NCI-H1092 treated with DMSO at 0.1 percent for 48 hours (cell line): ENCODE results near the gene ELF3.
"Not testable (repeated sequence)": the region's sequence is repeated elsewhere in the genome, so short reads cannot be mapped to it uniquely, and the experiment has no call there.

Experiments
- DNase-seq: peaks from one replicate; lab custom pipeline; 2025; lab: John Stamatoyannopoulos, UW

ELF3 gene

DNA sequence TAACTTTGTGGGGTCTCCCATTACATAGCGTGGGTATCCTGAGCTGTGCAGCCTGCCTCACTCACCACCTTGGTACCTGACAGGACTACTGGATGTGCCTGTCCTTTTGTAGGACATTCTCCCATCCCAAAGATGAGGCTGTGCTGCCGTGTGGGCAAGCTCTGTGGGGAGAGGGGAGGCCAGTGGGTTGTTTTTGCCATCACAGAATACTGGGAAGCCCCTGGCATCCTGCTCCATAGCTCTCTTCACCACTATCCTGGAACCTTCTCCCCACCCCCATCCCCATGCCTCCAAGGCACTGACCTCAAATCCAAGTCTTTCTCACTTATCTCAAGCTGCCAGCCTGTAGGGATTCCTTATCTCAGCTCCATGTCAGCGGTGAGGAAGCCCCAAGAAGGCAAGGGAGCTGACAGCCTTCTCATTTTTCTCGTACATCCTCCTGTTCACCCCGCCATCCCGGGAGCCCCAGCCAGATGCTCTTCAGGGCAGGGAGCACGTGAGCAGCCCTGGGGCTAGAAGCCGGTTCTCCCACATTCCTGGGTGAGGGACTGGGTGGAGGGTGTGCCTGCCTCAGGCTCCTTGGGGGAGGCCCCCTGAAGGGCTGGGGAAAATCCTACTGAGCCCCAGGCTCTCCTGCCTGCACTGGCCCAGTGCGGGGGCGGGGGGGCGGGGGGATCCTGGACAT lies 2.4 kb upstream of the ELF3 start:
- no peak for DNase-seq

DNA sequence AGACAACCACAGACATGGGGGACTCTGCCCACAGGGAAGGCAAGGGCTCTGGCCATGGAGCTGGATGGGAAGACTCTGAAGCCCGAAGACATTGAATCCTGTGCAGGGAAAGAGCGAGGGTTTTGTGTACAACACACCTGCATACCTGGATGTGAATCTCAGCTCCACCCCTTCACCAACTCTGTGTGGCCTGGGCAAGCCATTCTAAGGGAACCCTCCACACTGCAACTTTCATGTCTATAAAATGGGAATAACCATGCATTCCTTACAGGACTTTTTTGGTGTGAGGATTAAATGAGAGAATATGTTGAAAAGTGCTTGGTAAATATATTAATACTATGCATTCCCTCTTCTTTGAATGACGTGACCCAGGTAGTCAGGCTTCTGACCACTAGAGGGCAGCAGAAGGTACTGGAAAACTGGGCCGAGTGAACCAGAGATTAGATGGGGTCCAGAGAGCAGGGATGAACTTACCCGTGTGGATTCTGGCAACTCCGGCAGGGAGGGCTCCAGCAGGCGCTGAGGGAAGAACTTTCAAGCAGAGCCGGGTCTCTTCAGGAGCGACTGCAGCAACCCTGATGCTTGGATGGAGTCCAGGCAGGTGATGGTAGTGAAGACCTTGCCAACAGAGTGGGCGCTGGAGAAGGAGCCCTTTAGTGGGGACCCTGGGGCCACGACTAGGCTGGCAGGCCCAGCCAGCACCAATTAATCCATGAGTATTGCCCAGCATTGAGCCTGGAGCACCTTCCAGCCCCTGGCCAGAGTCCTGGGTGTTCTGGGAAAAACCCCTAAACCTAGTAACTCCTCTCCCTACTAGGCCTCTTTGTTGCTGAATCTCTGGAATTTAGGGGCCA lies 834 bp upstream of the ELF3 start:
- DNase-seq, result peak; percentile 86

DNA sequence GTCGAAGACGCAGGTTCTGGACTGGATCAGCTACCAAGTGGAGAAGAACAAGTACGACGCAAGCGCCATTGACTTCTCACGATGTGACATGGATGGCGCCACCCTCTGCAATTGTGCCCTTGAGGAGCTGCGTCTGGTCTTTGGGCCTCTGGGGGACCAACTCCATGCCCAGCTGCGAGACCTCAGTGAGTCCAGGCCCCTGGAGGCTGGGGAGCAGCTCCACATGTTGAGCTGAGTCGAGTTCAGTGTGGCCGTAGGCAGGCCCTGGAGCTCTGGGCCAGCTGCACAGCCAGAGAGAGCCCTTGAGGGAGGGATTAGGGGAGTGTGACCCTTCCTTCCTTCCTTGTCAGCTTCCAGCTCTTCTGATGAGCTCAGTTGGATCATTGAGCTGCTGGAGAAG lies 1.6 kb downstream of the ELF3 start:
- DNase-seq, result no peak

DNA sequence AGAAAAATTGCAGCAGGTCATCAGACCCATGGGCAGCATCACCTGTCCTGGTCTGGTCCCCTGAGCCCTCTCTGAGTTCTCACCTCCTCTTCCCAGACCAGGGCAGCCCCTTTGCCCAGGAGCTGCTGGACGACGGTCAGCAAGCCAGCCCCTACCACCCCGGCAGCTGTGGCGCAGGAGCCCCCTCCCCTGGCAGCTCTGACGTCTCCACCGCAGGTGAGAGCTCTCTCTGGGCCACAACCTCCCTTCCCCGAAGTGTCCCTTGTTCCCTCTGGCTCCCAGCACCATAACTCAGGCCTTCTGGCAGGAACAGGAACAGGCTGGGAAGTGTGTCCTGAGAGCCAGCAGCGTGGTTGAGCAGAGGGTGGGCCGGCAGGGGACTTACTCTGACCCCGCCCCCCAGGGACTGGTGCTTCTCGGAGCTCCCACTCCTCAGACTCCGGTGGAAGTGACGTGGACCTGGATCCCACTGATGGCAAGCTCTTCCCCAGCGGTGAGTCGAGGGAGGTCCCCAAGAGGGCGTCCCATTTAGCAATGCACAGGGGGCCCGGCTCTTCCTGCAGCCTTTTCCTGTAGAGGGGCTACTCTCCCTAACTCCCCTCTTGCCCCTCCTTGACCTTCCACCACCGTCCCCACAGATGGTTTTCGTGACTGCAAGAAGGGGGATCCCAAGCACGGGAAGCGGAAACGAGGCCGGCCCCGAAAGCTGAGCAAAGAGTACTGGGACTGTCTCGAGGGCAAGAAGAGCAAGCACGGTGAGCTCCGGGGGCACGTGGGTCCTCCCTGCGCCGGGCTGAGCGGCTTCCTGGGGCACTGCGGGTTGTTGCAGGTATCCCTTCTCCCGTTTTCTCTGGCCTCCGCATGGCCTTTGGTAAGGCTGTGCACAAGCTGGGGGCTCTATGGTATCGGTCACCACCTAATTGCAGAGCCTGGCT lies 2.4 kb downstream of the ELF3 start:
- no peak for DNase-seq

DNA sequence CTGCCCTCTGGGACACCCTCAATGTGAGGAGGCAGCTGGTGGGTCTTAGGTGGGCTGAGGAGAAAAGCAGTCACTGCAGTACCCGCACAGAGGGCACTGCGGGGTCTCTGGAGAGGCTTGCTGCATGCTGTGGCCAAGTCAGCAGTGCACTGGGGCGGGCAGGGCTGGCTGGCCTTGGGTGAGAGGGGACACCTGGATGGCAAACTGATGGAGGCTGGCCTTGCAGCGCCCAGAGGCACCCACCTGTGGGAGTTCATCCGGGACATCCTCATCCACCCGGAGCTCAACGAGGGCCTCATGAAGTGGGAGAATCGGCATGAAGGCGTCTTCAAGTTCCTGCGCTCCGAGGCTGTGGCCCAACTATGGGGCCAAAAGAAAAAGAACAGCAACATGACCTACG lies 3.2 kb downstream of the ELF3 start:
- DNase-seq, result no peak

DNA sequence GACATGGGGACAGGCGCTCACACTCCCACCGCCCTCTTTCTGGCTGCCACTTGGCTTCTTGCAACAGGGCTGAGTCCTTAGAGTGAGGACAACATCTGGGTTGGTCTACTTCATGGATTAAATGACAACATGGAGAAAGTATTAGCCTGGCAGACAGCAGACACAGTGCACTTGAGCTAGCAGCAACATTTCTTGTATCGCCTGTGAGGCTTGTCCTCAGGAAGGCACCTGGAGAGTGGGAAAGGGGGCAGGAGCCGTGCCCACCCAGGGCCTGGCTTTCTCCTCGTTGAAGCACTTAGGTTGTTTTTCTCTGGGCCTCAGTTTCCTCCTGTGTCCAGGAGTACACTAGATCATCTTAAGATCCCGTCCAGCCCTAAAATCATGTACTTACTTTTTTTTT lies 3.7 kb downstream of the ELF3 start:
- no peak for DNase-seq

DNA sequence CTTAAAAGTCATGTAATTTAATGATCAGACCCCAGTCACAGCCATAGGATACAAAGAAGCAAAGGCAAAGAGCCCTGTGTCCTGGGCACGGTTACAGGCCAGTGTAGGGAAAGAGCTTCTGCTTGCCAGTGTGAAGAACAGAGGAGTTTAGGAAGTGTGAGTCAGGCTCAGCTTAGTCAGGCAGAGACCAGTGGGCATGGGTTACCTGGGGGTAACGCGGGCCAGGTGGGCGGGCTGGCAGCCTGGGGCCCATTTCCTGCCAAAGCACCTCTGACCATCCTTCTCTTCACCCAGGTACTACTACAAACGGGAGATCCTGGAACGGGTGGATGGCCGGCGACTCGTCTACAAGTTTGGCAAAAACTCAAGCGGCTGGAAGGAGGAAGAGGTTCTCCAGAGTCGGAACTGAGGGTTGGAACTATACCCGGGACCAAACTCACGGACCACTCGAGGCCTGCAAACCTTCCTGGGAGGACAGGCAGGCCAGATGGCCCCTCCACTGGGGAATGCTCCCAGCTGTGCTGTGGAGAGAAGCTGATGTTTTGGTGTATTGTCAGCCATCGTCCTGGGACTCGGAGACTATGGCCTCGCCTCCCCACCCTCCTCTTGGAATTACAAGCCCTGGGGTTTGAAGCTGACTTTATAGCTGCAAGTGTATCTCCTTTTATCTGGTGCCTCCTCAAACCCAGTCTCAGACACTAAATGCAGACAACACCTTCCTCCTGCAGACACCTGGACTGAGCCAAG lies 4.7 kb downstream of the ELF3 start:
- no peak for DNase-seq

DNA sequence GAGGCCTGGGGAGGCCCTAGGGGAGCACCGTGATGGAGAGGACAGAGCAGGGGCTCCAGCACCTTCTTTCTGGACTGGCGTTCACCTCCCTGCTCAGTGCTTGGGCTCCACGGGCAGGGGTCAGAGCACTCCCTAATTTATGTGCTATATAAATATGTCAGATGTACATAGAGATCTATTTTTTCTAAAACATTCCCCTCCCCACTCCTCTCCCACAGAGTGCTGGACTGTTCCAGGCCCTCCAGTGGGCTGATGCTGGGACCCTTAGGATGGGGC lies 5.2 kb downstream of the ELF3 start:
- DNase-seq, result no peak

DNA sequence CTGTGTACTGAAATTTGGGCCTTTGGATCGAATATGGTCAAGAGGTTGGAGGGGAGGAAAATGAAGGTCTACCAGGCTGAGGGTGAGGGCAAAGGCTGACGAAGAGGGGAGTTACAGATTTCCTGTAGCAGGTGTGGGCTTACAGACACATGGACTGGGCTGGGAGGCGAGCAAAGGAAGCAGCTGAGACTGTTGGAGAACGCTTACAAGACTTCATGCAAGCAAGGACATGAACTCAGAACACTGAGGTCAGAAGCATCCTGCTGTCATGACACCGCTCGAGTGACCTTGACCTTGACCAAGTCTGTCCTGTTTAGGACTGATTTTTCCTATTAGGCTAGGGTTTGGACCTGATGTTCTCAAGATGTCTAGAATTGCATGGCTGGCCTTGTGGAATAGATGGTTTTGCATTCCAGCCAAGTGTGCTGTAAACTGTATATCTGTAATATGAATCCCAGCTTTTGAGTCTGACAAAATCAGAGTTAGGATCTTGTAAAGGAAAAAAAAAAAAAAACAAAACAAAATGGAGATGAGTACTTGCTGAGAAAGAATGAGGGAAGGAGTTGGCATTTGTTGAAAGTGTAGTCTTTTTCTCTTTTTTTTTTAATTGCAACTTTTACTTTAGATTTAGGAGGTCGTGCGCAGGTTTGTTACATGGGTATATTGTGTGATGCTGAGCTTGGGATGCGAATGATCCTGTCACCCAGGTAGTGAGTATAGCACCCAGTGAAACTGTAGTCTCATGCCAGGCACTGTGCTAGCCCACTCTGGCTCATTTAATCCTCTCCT lies 5.8 kb downstream of the ELF3 start:
- no peak for DNase-seq

DNA sequence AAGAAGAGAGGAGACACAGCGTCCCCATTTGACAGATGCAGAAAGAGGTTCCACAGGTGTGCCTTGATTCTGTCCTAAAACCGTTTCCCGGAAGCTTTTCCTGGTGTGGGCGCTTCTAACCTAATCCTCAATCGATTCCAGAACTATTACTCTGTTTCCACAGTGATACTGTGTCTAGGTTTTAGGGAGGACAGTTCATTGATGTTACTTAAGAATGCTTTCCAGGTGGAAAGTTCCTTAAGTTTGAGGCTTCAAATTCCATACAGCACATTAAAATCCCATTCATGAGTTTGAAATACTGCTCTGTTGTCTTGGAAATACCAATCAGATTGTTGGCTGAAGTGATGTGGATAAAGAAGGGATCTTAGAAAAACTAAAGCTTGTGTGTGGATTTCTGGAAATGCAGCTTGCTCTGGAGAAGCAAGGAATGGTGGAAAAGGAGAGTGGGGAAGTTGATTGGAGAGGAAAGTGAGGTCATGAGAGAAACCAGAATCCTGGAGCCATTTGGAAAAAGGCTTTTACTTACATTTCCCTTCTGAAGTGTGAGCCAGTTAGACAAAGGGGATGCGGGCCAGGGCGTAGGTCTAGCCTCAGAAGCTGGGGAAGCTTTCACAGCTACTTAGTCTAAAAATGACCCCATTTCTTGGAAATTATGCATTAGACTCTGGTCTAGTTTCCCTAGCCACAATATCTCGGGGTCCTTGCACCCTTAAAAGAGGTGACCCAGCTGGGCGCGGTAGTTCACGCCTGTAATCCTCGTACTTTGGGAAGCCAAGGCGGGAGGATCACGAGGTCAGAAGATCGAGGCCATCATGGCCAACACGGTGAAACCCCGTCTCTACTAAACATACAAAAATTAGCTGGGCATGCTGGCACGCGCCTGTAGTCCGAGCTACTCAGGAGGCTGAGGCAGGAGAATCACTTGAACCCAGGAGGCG lies 6.7 kb downstream of the ELF3 start:
- DNase-seq, result no peak

DNA sequence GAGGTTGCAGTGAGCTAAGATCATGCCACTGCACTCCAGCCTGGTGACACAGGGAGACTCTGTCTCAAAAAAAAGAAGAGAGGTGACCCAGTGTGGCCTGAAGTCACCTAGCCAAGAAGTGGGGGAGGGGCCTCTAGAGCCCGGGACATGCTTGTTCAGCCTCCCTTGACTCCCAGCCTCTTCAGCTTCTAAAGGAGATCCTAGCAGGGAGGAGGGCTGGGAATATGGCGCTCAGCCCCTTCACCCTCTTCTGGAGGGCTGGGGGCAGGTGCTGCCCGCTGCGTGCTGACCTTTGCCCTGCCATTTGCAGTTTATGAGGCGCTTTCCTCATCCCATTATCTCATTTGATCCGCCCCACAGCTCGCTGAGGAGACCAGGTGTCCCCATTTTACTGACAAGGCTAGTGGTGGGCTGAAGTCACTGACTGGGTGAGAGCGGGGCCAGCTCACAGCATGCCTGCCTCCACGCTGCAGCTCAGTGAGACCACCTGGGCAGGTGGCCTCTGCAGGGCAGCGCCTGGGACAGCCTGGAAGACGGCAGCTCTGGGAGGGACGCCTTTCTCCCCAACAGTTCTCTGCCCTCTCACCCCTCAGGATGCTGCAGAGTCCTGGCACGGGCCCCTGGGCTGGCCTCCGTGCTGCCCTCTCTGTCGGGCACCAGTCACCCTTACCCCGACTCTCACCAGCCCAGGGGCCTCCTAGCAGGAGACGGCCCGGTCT lies 7.5 kb downstream of the ELF3 start:
- DNase-seq, result peak; percentile 47

DNA sequence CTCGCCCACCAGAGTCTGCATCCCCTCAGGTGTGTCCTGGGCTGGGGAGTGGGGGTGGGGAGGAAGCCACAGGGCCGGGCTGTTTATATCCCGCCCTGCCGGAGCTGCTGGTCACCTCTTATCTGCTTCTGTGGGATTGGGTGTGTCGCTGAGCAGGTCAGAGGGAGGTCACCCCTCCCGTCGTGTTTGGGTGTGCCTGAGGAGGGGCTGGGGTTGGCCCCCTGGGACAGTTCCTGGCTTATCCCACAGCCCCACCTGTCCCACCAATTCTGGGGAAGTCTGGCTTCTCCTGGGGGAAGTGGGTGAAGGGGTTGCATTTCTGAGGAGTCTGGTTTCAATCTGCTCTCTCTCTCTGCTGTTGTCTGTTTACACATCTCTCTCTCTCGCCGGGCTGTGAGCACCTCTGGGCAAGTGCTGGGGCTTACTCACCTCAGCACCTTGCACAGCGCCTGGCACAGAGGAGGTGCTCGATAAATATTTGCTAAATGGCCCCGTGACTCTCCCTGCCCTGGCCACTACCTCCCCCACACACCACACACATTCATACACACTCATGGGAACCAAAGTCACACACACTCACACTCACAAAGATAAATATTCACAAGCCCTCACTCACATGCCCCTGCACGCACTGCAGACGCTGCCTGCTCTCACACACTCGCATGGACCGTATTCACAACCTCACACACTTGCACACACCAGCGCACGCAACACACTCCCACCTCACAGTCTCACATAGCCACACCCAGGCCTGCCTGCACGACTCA lies 8.3 kb downstream of the ELF3 start:
- peak; percentile 78 for DNase-seq

DNA sequence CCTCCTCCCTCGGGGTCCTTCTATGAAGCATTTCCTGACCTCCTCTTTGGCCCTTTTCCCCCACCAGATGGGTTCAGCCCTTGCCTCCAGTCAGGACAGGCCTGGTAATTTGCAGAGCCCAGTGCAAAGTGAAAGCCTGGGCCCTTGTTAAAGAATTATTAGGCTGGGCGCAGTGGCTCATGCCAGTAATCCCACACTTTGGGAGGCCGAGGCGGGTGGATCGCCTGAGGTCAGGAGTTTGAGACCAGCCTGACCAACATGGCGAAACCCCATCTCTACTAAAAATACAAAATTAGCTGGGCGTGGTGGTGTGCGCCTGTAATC lies 8.8 kb downstream of the ELF3 start:
- not testable (repeated sequence) for DNase-seq

DNA sequence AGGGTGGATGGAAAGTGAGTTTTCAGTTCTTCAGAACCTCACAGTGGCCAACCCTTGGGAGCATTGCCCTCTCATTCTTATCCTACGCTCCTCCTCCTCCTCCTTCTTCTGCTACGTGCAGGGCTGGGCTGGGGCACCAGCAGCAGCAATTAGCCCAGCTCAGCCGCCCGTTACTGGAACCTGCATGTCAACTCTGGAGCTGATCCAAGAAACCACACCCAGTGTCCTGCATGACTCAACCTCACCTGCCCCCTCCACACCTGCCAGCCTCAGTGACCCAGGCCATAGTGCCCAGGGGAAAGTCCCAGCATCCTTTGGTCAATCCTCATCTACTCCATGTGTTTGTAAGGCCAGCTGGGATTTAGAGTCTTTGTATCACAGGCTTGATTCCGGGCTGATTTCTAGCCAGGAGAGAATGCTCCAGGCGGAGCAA lies 12.6 kb downstream of the ELF3 start:
- peak; percentile 60 for DNase-seq

DNA sequence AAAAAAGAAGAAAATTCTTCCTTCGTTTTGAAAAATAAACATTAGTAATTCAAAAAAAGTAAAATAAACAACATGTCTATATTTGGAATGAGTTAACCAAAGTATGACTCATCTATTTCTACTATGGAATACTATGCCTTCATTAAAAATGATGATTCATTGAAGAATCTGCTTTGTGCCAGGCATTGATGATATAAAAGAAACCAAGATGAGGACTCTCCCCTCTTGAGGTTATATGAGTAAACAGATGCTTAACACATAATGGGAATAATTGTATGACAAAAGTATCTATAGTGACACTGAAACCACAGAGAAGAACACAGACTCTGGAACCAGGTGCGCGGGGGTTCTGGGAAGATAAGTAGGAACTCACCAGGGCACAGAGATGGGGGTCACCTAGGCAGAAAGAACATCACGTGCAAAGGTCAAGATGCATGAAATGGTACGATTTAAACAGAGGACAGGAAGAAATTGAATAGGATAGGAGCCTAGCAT lies 18.8 kb downstream of the ELF3 start:
- DNase-seq, result peak; percentile 21

DNA sequence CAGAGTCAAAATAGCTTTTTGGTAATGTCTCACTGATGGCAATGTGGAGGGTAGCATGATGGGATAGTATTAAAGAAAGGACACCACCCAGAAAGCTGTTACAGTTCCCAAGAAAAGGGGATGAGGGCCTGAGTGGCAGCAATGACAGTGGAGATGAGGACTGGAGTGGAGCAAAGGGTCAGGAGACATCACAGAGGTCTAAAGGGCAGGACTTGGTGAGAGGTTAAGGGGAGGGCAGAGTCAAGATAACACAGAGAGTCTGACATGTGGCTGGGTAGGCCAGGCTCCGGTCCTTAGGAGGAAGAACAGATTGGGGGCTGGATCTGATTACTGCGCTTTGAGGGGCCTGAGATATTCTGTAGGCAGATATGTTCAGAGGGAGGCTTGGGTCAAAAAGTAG lies 19.3 kb downstream of the ELF3 start:
- DNase-seq, result no peak

DNA sequence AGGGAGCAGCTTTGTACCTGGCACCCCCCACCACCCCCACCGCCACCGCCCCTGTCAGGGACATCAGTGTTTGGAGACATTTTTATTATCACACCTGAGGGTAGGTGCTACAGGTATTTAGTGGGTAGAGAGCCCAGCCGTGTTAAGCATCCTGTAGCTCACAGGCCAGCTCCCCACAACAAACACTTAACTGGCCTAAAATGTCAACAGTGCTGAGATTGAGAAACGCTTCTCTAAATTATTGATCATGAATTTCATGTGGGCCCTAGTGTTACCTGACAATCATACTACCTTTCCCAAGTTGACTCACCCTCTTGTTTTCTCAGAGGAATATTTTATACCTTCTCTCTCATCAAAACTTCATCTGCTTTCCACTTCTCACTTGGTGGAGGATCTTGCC lies 21.4 kb downstream of the ELF3 start:
- DNase-seq, result no peak

DNA sequence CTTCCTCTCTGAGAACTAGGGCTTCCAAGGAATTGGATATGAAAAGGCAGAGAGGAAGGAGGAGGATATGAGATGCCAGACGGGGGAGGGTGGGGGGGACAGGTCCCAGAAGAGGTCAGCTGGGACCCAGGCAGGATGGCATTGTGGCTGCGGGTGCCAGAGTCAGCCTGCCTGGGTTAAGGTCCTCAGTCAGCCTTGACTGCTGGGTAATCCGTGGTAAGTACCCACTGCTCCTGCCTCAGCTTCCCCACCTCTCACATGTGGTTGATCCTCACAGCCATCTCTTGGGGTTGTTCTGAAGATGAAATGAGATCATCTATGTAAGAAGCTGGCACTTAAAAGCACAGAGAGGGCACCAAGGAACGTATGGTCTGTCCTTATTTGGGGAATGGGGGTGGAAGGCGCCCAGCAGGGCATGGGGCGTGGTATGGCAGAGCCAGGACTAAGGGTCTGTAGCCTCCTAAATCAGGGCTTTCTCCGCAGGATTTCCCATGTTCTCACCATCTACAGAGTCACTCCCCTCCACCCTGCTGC lies 23.8 kb downstream of the ELF3 start:
- no peak for DNase-seq
